ENCODE data around the gene YES1. TPM values are rescaled to one million over a fixed set of nuclear protein-coding genes. Genes with fewer than 3 reads are reported as not detected.

Gene YES1
- total and polyA plus RNA-seq, 2 donors (not counting 3 experiments of a cell fraction or from before 2014, with no cell fraction given) = 16.5 to 92.3 TPM

- CTCF ChIA-PET = interaction anchor here (0.9 to 14.4 kb wide), 4 partner anchors 8 to 212 kb away, joined by 3 to 652 read pairs (median 152); partner anchors contain the start of gene ENOSF1
- POLR2A ChIA-PET = no interaction called here
- DNase-seq (ENCODE audit: low read depth, low spot score) = no peak
- Histone ChIP-seq H4K20me1 (replicated peaks; ENCODE audit: control insufficient read depth, extremely low read depth, insufficient read depth, low read length) (no peaks in the 10 kb centered on the region), H3K9me1 (replicated peaks; ENCODE audit: control insufficient read depth, extremely low read depth, insufficient read depth, low read length) (no peaks in the 10 kb centered on the region), H2AFZ (ENCODE audit: low read depth, low read length) (no peak overlapping the region), H3K9me3 (replicated peaks; ENCODE audit: control insufficient read depth, insufficient read depth, low read length) (no peaks in the 10 kb centered on the region), H3K27ac (ENCODE audit: insufficient read depth, low read depth, low read length) (no peak overlapping the region), H3K4me1 (ENCODE audit: control insufficient read depth, extremely low read depth, insufficient read depth, low read length) (peaks cover 16% of the 10 kb centered on the region), H3K79me2 (ENCODE audit: control insufficient read depth, insufficient read depth, low read length) (no peaks in the 10 kb centered on the region), H3K27me3 (ENCODE audit: control insufficient read depth in 2 of 2, insufficient read depth in 2 of 2, low read length in 2 of 2) (no peaks in the 10 kb centered on the region), H3K4me3 (replicated peaks in 1 of 3; ENCODE audit: insufficient read depth in 1 of 3, low read depth in 1 of 3, low read length in 3 of 3) (no peak overlapping the region), H3K4me2 (ENCODE audit: insufficient read depth, low read length) (no peak overlapping the region), H3K9ac (replicated peaks; ENCODE audit: extremely low read depth, insufficient read depth, low read length) (no peak overlapping the region), H3K36me3 (ENCODE audit: control insufficient read depth in 2 of 2, extremely low read depth in 1 of 2, insufficient read depth in 2 of 2, low read length in 2 of 2) (no peaks in the 10 kb centered on the region)
- intact Hi-C loops (cut with micrococcal nuclease) = loop anchor here (5.0 to 10.0 kb wide), 3 partner anchors 179 to 409 kb away; partner anchors contain the start of gene TYMS
- FAIRE-seq = no peak
- TF ChIP-seq CTCF (IDR thresholded peaks at IDR 0.05; ENCODE audit: extremely low read depth in 1 of 2, insufficient read depth in 1 of 2, low read depth in 1 of 2, low read length in 2 of 2) (no peak), FOS (IDR thresholded peaks at IDR 0.05; ENCODE audit: borderline replicate concordance, insufficient read depth, low read length) (no peak), EZH2 (IDR thresholded peaks at IDR 0.05; ENCODE audit: borderline replicate concordance, low read depth, low read length, severe bottlenecking) (no peak), GATA2 (IDR thresholded peaks at IDR 0.05; ENCODE audit: insufficient read depth, insufficient read length, low read depth, low read length) (no peak), MAX (IDR thresholded peaks at IDR 0.05; ENCODE audit: insufficient read depth, insufficient read length) (no peak), POLR2A (IDR thresholded peaks at IDR 0.05; ENCODE audit: low read depth, low read length) (no peak), MYC (IDR thresholded peaks at IDR 0.05; ENCODE audit: low read depth, low read length) (no peak), JUN (IDR thresholded peaks at IDR 0.05; ENCODE audit: borderline replicate concordance, insufficient read depth, insufficient read length, low read depth) (no peak), POLR2AphosphoS5 (IDR thresholded peaks at IDR 0.05; ENCODE audit: insufficient read depth, low read depth, low read length) (no peak)
- BruUV-seq (replicated peaks) = no TSS peak
- dilution Hi-C loops (cut with MboI; ENCODE audit: extremely low pct_ligation_motif_present, low sequenced_read_pairs) = loop anchor here (25.0 kb wide), 1 partner anchor 97 kb away; no protein-coding TSS in a partner anchor
Measured at GRCh38 chr18:834082-834720, 22.2 kb upstream of the YES1 start.

All from endothelial cell of umbilical vein (primary cell).